Measurements from ENCODE around the gene CECR2. TPM values are rescaled to one million over a fixed set of nuclear protein-coding genes. Genes with fewer than 3 reads are reported as not detected.

The CECR2 gene
- total and polyA plus RNA-seq, 8 donors: 0.89 to 4.4 (median 2.7) TPM

- Histone ChIP-seq H3K27me3 (no peaks in the 10 kb centered on the region), H3K36me3 (no peaks in the 10 kb centered on the region), H3K27ac (no peak overlapping the region), H3K9me3 (no peaks in the 10 kb centered on the region), H3K4me1 (no peaks in the 10 kb centered on the region), H3K4me3 (no peak overlapping the region)
- DNase-seq (no peak), FAIRE-seq (no peak), ATAC-seq (no peak)
- TF ChIP-seq CTCF (IDR thresholded peaks at IDR 0.05): no peak
- 81 to 89% methylated on average over 5 of the region's 5 CpGs for WGBS, 2 donors
- intact Hi-C loops (cut with DNase I): no loop called here
Observed at GRCh38 chr22:17536269-17536668, 167.0 kb downstream of the CECR2 start.

GRCh38 chr22:17537155-17537554, 167.9 kb downstream of the CECR2 start:
- WGBS, 2 donors: 96 to 97% methylated on average over 2 of the region's 2 CpGs

GRCh38 chr22:17540481-17540880, 171.2 kb downstream of the CECR2 start:
- FAIRE-seq (no peak), ATAC-seq (no peak), DNase-seq (no peak)
- Histone ChIP-seq H3K36me3 (no peaks in the 10 kb centered on the region), H3K27me3 (no peaks in the 10 kb centered on the region), H3K4me3 (no peak overlapping the region), H3K9me3 (no peaks in the 10 kb centered on the region), H3K4me1 (no peaks in the 10 kb centered on the region), H3K27ac (no peak overlapping the region)
- no peak for TF ChIP-seq CTCF (IDR thresholded peaks at IDR 0.05)
- 87% methylated on average over 15 of the region's 15 CpGs for WGBS, 2 donors
- intact Hi-C loops (cut with DNase I): no loop called here

More at GRCh38 chr22:17537155-17537554, 167.9 kb downstream of the CECR2 start:
- no peak for TF ChIP-seq CTCF (IDR thresholded peaks at IDR 0.05)
- Histone ChIP-seq H3K27me3 (no peaks in the 10 kb centered on the region), H3K4me1 (no peaks in the 10 kb centered on the region), H3K27ac (no peak overlapping the region), H3K4me3 (no peak overlapping the region), H3K9me3 (no peaks in the 10 kb centered on the region), H3K36me3 (no peaks in the 10 kb centered on the region)
- intact Hi-C loops (cut with DNase I): no loop called here
- FAIRE-seq: no peak
- ATAC-seq: no peak
- no peak for DNase-seq

- Histone ChIP-seq H3K27me3 (no peaks in the 10 kb centered on the region), H3K36me3 (no peaks in the 10 kb centered on the region), H3K27ac (no peak overlapping the region), H3K4me1 (no peaks in the 10 kb centered on the region), H3K4me3 (no peak overlapping the region), H3K9me3 (no peaks in the 10 kb centered on the region)
- no peak for ATAC-seq
- no peak for FAIRE-seq
- 88 to 90% methylated on average over 7 of the region's 7 CpGs for WGBS, 2 donors
- no peak for TF ChIP-seq CTCF (IDR thresholded peaks at IDR 0.05)
- intact Hi-C loops (cut with DNase I): no loop called here
- DNase-seq: no peak
Observed at GRCh38 chr22:17541476-17541875, 172.2 kb downstream of the CECR2 start.

- no peak for DNase-seq
- intact Hi-C loops (cut with DNase I): no loop called here
Observed at GRCh38 chr22:17542452-17542851, 173.2 kb downstream of the CECR2 start.

More at GRCh38 chr22:17542452-17542851, 173.2 kb downstream of the CECR2 start:
- Histone ChIP-seq H3K4me1 (no peaks in the 10 kb centered on the region), H3K9me3 (no peaks in the 10 kb centered on the region), H3K27ac (no peak overlapping the region), H3K4me3 (no peak overlapping the region), H3K36me3 (no peaks in the 10 kb centered on the region), H3K27me3 (no peaks in the 10 kb centered on the region)
- 90 to 93% methylated on average over 14 of the region's 14 CpGs for WGBS, 2 donors
- FAIRE-seq: no peak
- TF ChIP-seq CTCF (IDR thresholded peaks at IDR 0.05): no peak
- ATAC-seq: no peak

Data from pancreas (tissue), 10 donors.